Islet of Langerhans (tissue), 1 donor: ENCODE data around the gene CCDC93.
"Not testable (repeated sequence)": the region's sequence is repeated elsewhere in the genome, so short reads cannot be mapped to it uniquely, and the experiment has no call there.

ENCODE experiments used
- FAIRE-seq: peaks from one replicate; lab custom pipeline; 2011; peaks lifted over from hg19 to GRCh38; lab: Jason Lieb, UNC

The CCDC93 gene

GRCh38 chr2:117953231-117953630 is 60.6 kb downstream of the CCDC93 start:
- FAIRE-seq = no peak

DNA sequence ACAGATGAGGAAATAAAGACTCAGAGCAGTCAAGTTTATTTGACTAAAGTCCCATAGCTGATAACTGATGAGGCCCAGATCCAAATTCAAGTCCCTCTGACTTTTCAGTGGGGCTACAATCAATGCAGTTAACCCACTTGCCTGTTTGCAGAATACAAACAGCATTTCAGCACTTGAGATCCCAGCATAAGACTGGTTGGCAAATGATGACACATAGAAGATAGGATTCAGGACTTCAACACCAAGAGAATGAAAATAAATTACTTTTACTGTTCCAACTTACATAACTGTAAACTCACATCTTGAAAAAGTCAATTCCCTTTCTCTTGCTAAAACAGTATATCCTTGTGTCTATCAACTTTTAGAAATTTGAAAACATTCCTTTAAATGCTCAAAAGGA is 61.2 kb downstream of the CCDC93 start:
- FAIRE-seq = no peak

DNA sequence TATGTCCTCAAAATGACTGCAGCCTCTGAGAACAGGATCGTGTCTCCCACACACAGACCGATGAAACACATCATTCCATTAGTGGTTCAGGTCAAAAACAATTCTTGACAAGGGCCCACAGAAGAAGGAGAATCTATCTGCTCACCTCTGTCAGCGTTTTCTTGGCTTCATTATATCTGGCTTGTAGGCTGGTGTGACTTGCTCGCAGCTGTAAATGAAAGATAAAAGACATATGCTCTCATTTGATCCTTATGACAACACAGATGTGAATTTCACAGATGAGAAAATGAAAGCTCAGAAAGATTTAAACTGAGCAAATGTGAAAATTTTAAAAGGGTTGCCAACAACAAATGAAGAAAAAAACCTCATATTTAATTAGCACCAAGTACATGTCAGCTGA is 61.6 kb downstream of the CCDC93 start:
- no peak for FAIRE-seq

GRCh38 chr2:117949806-117950205 is 64.1 kb downstream of the CCDC93 start:
- FAIRE-seq = no peak

DNA sequence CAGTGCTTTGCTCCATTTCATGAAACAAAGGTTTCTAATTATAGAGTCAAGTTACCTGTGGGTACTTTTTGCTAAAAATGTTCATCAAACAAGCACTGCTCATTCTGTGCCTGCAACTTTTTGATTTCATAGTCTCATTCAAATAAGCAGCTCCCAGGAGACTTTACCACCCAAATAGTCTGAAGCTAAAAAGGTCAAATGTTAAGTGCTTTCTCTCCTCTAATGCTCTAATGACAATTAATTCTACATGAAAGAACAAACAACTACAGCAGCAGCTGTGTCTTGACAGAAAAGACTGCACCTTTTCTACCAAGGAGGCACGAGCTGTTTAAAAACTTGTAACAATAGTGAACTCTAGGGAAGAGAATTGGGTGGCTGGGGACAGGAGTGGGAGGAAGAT is 65.3 kb downstream of the CCDC93 start:
- peak; percentile 79 for FAIRE-seq

DNA sequence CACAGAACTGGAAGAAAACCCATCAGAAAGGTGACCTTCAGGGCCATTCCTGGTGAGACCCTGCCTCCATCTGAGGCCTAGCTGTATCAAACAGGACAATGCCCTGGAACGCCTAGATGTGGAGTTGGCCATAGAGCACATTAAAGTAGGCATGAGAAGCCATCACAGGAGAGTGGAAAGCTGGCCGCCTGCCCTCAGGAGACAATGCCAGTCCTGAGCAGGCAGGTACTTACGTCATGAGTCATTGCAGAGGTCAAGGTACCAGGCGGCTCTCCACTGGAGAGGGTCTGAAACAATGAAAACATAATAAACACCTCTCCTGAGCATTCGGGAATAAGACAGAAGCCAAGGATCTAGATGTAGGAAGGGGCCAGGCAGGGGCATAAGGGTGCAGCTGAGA is 68.6 kb downstream of the CCDC93 start:
- FAIRE-seq = no peak

- FAIRE-seq = no peak
These were observed 69.1 kb downstream of the CCDC93 start for GRCh38 chr2:117944816-117945215.

GRCh38 chr2:117943013-117943672 is 70.7 kb downstream of the CCDC93 start:
- FAIRE-seq = no peak

DNA sequence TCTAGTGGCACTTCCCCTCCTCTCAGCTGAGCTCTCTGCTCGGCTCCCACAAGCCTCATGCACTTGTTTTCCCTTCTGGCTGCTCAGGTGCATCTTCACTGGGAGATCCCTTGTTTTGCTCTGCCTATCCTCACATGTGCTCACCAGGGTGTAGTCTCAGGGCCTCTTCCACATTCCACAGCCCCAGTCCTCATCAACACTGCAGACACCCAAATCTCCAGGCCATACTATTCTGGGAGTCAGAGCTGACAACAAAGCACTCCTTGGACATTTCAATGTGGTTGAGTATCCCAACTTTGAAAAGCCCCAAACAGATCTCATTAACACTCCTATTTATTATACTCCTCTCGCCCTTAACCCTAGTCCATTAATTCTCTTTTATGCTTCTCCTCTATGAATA is 71.3 kb downstream of the CCDC93 start:
- no peak for FAIRE-seq

GRCh38 chr2:117941693-117942092 is 72.2 kb downstream of the CCDC93 start:
- FAIRE-seq = no peak

GRCh38 chr2:117940436-117940835 is 73.4 kb downstream of the CCDC93 start:
- no peak for FAIRE-seq

DNA sequence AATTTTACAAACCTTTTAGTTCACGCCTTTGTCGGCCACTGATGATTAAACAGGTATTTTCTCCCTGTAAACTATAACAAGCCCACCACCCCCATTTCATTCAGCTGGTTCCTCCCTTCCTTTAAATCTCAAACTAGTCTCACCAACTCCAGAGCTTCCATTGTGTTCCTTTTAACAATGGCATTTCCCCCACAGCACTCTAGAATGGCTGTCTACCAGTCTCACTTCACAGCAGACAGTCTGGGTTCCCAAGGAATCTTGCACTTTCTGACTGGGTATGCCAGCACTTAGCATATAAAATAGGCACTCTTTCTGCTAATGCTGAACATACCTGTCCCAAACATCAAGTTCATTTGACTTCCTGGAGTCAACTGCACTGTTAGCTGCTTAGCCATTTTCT is 75.3 kb downstream of the CCDC93 start:
- FAIRE-seq = no peak

GRCh38 chr2:117936871-117937428 is 76.9 kb downstream of the CCDC93 start:
- no peak for FAIRE-seq

DNA sequence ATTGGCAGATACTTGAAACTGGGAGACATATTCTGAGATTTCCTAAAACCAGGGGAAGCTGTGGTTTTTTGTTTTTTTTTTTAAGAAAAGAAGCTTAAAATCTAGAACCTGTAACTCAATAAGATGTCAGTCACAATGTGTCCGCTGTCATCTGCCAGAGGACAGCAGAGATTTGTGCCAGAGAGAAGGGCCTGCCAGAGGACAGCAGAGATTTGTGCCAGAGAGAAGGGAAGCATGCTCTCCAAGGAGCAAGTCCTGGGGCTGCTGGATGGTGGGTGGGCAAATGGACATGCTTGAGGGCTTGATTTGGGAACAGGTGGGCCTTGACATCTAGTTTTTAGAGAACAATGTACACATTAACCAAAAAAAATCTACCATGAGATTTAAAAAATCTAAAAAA is 77.9 kb downstream of the CCDC93 start:
- FAIRE-seq = no peak

DNA sequence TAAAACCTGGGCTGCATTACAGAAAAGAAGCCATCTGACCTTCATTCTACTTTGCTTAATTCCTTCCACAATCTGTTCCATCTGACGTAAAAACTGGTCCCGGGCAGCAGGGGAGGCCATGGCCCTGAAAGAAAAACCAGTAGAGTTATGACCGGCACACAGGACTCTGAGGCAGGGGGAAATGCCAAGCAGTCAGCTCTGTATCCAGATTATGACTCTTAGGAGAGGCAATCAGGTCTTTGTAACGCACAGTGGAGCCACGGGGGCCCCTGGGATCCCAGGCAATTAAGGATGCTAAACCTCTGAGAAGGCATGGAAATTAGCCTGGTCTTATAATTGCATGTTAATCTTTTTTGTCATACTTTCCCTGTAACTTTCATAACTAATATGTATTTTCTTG is 78.4 kb downstream of the CCDC93 start:
- FAIRE-seq = no peak

DNA sequence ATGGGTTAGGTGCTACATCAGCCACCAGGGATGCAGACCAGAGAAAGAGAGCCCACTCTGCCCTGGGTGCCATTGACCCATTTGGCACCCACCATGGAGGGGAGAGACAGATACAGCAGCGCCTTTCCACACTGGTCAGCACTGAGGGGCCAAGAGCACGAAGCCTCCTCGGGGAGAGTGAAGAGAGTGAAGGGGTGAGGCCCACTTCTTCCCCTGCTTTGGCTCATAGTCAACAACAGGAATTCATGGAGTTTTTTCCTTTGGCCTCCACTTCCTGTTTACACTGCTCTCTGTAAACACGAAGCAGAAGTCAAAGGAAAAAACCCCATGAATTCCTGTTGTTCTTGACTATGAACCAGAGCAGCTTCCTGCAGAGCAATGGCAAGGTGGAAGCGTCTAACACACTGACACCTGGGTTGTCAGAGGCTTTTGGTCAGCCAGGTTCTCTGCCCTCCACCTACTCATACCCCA is 80.0 kb downstream of the CCDC93 start:
- FAIRE-seq = no peak

DNA sequence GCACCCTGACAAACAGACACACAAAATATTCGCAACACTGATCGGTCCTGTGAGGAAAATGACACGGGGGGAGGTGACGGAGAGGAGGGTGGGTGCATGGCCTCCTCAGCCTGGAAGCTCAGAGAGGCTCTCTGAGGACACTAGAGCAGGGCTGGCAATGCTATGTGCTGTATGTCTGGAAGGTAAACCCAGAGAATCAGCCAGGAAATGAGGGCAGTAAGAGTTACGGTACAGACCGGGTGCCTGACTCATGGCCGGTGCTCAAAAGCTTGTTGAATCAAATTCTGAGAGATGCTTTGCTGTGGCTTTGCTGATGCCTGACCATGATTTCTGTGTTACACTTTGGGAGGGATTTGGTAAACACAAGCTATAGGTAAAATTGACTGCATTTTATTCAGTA is 81.9 kb downstream of the CCDC93 start:
- no peak for FAIRE-seq

GRCh38 chr2:117931266-117931665 is 82.6 kb downstream of the CCDC93 start:
- FAIRE-seq = no peak

DNA sequence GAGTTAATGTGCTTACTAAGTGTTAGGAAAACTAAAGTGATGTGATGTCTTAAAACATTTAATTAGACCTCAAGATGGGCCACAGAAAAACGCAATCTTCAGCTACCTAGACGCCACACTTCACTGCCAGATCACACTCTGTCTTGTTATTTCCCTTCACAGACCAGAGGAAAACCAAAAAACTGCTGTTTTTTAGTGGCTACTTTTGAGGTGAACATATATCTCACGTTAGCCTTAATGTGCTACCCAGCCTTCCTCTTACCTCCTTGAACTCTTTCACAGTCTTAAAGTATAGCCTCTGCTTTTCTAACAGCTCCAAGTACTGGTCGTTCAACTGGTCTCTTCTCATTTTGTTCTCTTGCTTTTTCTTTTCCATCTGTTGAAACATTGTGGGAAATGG is 83.1 kb downstream of the CCDC93 start:
- FAIRE-seq = no peak

- not testable (repeated sequence) for FAIRE-seq
These were observed 90.4 kb downstream of the CCDC93 start for GRCh38 chr2:117923471-117923870.

DNA sequence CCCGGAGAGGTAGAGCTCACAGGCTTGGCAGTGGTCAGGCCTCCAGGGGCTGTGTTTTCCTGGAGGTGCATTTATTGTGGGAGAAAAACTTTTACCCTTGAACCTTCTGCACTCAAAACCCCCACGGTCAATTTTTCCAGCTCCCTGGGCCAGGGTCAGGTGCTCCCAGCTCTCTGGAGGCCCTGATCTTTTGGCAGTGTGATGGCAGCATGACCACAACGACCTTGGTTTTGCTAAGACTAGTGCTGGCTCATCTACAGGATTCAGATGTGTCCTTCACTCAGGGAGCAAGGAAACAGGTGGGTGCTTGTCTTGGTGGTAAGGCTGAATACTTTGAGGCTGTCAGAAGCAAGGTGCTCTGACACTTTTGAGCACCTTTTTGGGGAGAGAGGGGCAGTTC is 92.3 kb downstream of the CCDC93 start:
- FAIRE-seq = no peak

- FAIRE-seq = peak; percentile 66
These were observed 95.3 kb downstream of the CCDC93 start for GRCh38 chr2:117918608-117919007.

DNA sequence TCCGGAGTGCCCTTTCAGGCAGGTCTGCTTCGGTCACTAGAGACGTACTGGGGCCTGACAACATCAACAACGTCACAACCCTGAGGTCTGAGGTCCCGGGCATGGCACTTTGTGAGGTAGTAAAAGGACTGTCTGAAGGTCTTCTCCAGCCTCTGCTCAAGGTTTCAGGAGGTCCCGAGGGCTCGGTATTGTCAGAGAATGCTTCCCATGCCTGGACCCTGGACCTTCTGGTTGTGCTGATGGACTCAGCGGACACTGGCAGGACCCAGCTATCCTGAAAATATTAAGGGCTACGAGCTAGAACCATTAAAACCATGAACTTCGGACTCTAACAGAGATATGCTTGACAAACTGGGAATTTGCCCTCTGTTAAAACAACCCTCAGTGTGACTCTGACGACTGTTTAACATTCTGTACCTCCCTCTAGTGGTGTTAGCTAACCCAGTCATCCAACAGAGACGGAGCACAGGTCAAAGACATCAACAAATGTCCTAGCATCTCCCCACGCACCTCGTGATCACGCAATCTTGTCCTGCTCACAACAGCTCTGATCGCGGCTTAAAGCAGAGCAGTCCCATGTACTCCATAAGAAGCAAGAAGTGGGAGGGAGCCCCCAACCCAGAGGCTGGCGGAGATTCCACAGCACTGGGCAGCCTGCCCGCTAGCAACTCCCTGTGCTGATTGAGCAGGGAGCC is 96.5 kb downstream of the CCDC93 start:
- FAIRE-seq = no peak

DNA sequence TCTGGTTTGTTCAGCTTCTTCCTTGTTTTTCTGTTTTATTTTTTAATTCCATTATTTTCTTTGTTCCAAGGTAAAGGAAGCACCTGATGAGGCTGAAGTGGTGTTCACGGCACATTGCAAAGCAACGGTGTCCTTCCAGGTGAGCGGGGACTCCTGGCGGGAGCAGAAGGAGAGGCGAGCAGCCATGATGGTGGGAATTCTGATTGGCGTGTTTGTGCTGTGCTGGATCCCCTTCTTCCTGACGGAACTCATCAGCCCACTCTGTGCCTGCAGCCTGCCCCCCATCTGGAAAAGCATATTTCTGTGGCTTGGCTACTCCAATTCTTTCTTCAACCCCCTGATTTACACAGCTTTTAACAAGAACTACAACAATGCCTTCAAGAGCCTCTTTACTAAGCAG is 110.9 kb downstream of the CCDC93 start:
- FAIRE-seq = no peak
